SK-N-SH (cell line): ENCODE measurements around the gene CDR2.

Source experiments
- CTCF ChIP-seq: fragments of 200-600 bp; sonication (generic); IDR thresholded peaks from 2 replicates; pipeline ENCODE4 v1.6.1; 2017; ENCODE audit warnings: antibody characterized with exemption, mild to moderate bottlenecking, moderate library complexity
- MXI1 ChIP-seq: IDR thresholded peaks from 2 replicates; pipeline ENCODE4 v1.6.1; 2012; ENCODE audit warnings: mild to moderate bottlenecking, low read depth, low read length, improper control_type of control experiment
- PBX3 ChIP-seq: IDR thresholded peaks from 2 replicates; pipeline ENCODE4; 2012
- YY1 ChIP-seq: IDR thresholded peaks from 2 replicates; pipeline ENCODE4 v1.4.0; 2012; ENCODE audit warnings: low read depth, mild to moderate bottlenecking

- no peak for TF ChIP-seq MXI1
- TF ChIP-seq YY1, result no peak
- TF ChIP-seq CTCF, result no peak
- TF ChIP-seq PBX3, result no peak
Observed at GRCh38 chr16:22359679-22360078, 14.7 kb downstream of the CDR2 start.
